H4 (cell line): ENCODE measurements around the gene ME2. TPM values are rescaled to one million over a fixed set of nuclear protein-coding genes. Genes with fewer than 3 reads are reported as not detected.
"Not testable (repeated sequence)": the region's sequence is repeated elsewhere in the genome, so short reads cannot be mapped to it uniquely, and the experiment has no call there.

ENCODE experiments used
- DNase-seq: peaks from one replicate; pipeline ENCODE4 v3.0.0-alpha.2; 2015; ENCODE audit warnings: low spot score
- total RNA-seq: library from RNA; depleted of rRNA; stranded (reverse); fragments of >200 nt; shearing (Covaris generic); gene quantifications from 2 replicates; pipeline ENCODE4 v1.2.3, GENCODE V29; 2014; rRNA removed

Gene ME2
- total RNA-seq: 42.6 and 46.2 TPM in 2 replicates

GRCh38 chr18:50878345-50879301 is at the start of gene ME2:
Gene ME2 (plus strand): TSS chr18:50879118. CDS start chr18:50895821, 16,703 bp downstream.
- DNase-seq: peak; percentile 80

- DNase-seq: no peak
Measured at GRCh38 chr18:50829644-50830043, 49.3 kb upstream of the ME2 start.

- DNase-seq: no peak
Measured at GRCh38 chr18:50830544-50830943, 48.4 kb upstream of the ME2 start.

- no peak for DNase-seq
Measured at GRCh38 chr18:50832754-50833153, 46.2 kb upstream of the ME2 start.

GRCh38 chr18:50833496-50833895 is 45.4 kb upstream of the ME2 start:
- not testable (repeated sequence) for DNase-seq

- peak; percentile 62 for DNase-seq
Measured at GRCh38 chr18:50836521-50836957, 42.4 kb upstream of the ME2 start.

GRCh38 chr18:50839341-50839740 is 39.6 kb upstream of the ME2 start:
- DNase-seq: no peak

- DNase-seq: no peak
Measured at GRCh38 chr18:50839996-50840395, 38.9 kb upstream of the ME2 start.

GRCh38 chr18:50842846-50843245 is 36.1 kb upstream of the ME2 start:
- DNase-seq: no peak

GRCh38 chr18:50844554-50844953 is 34.4 kb upstream of the ME2 start:
- DNase-seq: no peak

GRCh38 chr18:50844960-50845359 is 34.0 kb upstream of the ME2 start:
- no peak for DNase-seq

- no peak for DNase-seq
Measured at GRCh38 chr18:50847192-50847591, 31.7 kb upstream of the ME2 start.

GRCh38 chr18:50848061-50848551 is 30.8 kb upstream of the ME2 start:
- DNase-seq: no peak

GRCh38 chr18:50848991-50849390 is 29.9 kb upstream of the ME2 start:
- DNase-seq: no peak

GRCh38 chr18:50849419-50849821 is 29.5 kb upstream of the ME2 start:
- DNase-seq: no peak

- DNase-seq: no peak
Measured at GRCh38 chr18:50850307-50851065, 28.4 kb upstream of the ME2 start.

- DNase-seq: no peak
Measured at GRCh38 chr18:50853863-50854271, 25.1 kb upstream of the ME2 start.

- DNase-seq: no peak
Measured at GRCh38 chr18:50855976-50856757, 22.8 kb upstream of the ME2 start.

GRCh38 chr18:50857166-50857565 is 21.8 kb upstream of the ME2 start:
- not testable (repeated sequence) for DNase-seq

- DNase-seq: no peak
Measured at GRCh38 chr18:50857694-50858093, 21.2 kb upstream of the ME2 start.

- DNase-seq: no peak
Measured at GRCh38 chr18:50859793-50860555, 18.9 kb upstream of the ME2 start.
